Effector memory CD4-positive, alpha-beta T cell (primary cell): ENCODE data around the gene APOBEC2.

Experiments
- DNase-seq, 3 donors: peaks; one replicate each; pipeline ENCODE4 v3.0.0-alpha.2; 2020
- H3K27ac ChIP-seq: 2 replicates; pipeline ENCODE4 v1.7.0; 2013; ENCODE audit warnings: mild to moderate bottlenecking, low read length, moderate library complexity; ENCODE audit not compliant: insufficient read depth, poor library complexity, severe bottlenecking
- H3K27me3 ChIP-seq: replicated peaks from 2 replicates; pipeline ENCODE4 v1.7.0; 2013; ENCODE audit warnings: mild to moderate bottlenecking, low read length; ENCODE audit not compliant: insufficient read depth, control insufficient read depth, poor library complexity, severe bottlenecking
- H3K36me3 ChIP-seq: 2 replicates; pipeline ENCODE4 v1.7.0; 2013; ENCODE audit warnings: mild to moderate bottlenecking, low read length, moderate library complexity; ENCODE audit not compliant: control insufficient read depth, insufficient read depth
- H3K4me1 ChIP-seq: 2 replicates; pipeline ENCODE4 v1.7.0; 2013; ENCODE audit warnings: low read length, mild to moderate bottlenecking; ENCODE audit not compliant: control insufficient read depth, insufficient read depth, poor library complexity, severe bottlenecking
- H3K4me3 ChIP-seq: 2 replicates; pipeline ENCODE4 v1.7.0; 2013; ENCODE audit warnings: low read length, low read depth, mild to moderate bottlenecking; ENCODE audit not compliant: insufficient read depth, poor library complexity, severe bottlenecking
- H3K9me3 ChIP-seq: 2 replicates; pipeline ENCODE4 v1.7.0; 2013; ENCODE audit warnings: mild to moderate bottlenecking, low read length, moderate library complexity; ENCODE audit not compliant: control insufficient read depth

Gene APOBEC2

DNA sequence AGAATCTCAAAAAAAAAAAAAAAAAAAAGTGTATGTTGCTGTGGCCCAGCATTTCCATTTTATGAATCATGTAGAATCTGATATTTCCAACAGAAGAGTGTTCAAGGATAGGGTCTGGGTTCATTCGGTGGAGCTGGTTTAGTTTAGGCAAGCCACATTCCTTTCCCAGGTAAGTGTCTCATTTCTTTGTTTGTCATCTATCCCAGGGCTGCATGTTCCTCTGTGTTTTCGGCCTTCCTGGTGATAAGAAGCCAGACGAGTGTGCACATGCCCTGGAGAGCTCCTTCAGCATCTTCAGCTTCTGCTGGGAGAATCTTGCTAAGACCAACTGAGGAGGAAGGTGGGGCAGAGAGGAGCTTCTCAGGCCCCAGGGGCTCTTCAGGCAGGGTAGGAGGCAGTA lies 58.0 kb downstream of the APOBEC2 start:
- Histone ChIP-seq H3K27me3 (no peaks in the 10 kb centered on the region), H3K4me3 (no peak overlapping the region), H3K36me3 (no peaks in the 10 kb centered on the region), H3K4me1 (no peaks in the 10 kb centered on the region), H3K27ac (no peak overlapping the region), H3K9me3 (no peaks in the 10 kb centered on the region)
- DNase-seq = no peak
